Panc1 (cell line): ENCODE data around the gene GRIK3.

Experiments used
- POLR2AphosphoS5 ChIP-seq: IDR thresholded peaks from 2 replicates; pipeline ENCODE4 v1.6.1; 2012; ENCODE audit warnings: mild to moderate bottlenecking, low read depth, low read length, moderate library complexity
- REST ChIP-seq, 2 experiments: IDR thresholded peaks; 2 replicates each; pipeline ENCODE4 v1.6.1; 2011 to 2012; ENCODE audit warnings: low read depth in 2 of 2, control low read depth in 1 of 2, low read length in 1 of 2, mild to moderate bottlenecking in 1 of 2, moderate library complexity in 1 of 2; ENCODE audit not compliant: insufficient read depth in 1 of 2
- SIN3A ChIP-seq: IDR thresholded peaks from 2 replicates; pipeline ENCODE4 v1.6.1; 2012; ENCODE audit warnings: low read depth, mild to moderate bottlenecking, low read length, moderate library complexity, borderline replicate concordance; ENCODE audit not compliant: insufficient read depth
- TCF7L2 ChIP-seq: IDR thresholded peaks from 2 replicates; pipeline ENCODE4 v1.6.1; 2011; ENCODE audit warnings: mild to moderate bottlenecking, low read depth, low read length, inconsistent platforms
- TF ChIP-seq, protein P1 (sequence below): fragments of 450-650 bp; IDR thresholded peaks from 2 replicates; pipeline ENCODE4 v1.5.1; 2017; ENCODE audit warnings: mild to moderate bottlenecking

DNA sequence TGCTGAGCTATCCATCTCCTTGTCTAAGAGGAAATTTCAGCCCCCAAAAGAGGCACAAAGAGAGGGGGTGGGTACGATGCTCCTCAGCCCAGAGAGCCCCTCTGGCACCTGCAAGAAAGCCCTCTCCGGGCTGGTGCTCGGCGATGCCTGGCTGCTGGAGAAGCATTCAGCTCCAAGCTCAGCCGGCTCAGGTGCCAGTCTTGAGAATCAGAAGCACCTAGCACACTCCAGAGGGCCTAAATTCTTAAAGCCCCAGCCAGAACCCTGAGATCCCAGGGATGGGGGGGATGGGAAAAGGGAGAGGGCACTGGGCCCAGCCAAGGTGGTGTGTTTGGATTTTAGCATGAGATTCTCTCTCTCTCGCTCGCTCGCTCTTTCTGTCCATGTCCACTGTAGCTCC is 2.9 kb downstream of the GRIK3 start:
- TF ChIP-seq, protein P1, sequence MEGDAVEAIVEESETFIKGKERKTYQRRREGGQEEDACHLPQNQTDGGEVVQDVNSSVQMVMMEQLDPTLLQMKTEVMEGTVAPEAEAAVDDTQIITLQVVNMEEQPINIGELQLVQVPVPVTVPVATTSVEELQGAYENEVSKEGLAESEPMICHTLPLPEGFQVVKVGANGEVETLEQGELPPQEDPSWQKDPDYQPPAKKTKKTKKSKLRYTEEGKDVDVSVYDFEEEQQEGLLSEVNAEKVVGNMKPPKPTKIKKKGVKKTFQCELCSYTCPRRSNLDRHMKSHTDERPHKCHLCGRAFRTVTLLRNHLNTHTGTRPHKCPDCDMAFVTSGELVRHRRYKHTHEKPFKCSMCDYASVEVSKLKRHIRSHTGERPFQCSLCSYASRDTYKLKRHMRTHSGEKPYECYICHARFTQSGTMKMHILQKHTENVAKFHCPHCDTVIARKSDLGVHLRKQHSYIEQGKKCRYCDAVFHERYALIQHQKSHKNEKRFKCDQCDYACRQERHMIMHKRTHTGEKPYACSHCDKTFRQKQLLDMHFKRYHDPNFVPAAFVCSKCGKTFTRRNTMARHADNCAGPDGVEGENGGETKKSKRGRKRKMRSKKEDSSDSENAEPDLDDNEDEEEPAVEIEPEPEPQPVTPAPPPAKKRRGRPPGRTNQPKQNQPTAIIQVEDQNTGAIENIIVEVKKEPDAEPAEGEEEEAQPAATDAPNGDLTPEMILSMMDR, result no peak
- no peak for TF ChIP-seq REST (IDR thresholded peaks at IDR 0.05; ENCODE audit: insufficient read depth in 1 of 2, low read depth in 2 of 2, low read length in 1 of 2)
- no peak for TF ChIP-seq SIN3A
- no peak for TF ChIP-seq POLR2AphosphoS5
- no peak for TF ChIP-seq TCF7L2
